ENCODE results near the gene POU2F1. TPM values are rescaled to one million over a fixed set of nuclear protein-coding genes. Genes with fewer than 3 reads are reported as not detected.
"Not testable (repeated sequence)": the region's sequence is repeated elsewhere in the genome, so short reads cannot be mapped to it uniquely, and the experiment has no call there.

POU2F1 gene
- total RNA-seq, 4 donors from 2014 or later = 14.0 to 45.5 (median 19.8) TPM

- Histone ChIP-seq H3K4me3 (replicated peaks in 1 of 3) (no peak overlapping the region), H3K27ac (no peak overlapping the region), H3K4me1 (no peaks in the 10 kb centered on the region), H3K9me3 (no peaks in the 10 kb centered on the region), H3K27me3 (no peaks in the 10 kb centered on the region), H3K36me3 (no peaks in the 10 kb centered on the region)
- DNase-seq = no peak
- 83 to 85% methylated on average over 3 of the region's 3 CpGs for WGBS, 2 donors
- no peak for TF ChIP-seq POLR2A (IDR thresholded peaks at IDR 0.05)
- TF ChIP-seq, protein P1, sequence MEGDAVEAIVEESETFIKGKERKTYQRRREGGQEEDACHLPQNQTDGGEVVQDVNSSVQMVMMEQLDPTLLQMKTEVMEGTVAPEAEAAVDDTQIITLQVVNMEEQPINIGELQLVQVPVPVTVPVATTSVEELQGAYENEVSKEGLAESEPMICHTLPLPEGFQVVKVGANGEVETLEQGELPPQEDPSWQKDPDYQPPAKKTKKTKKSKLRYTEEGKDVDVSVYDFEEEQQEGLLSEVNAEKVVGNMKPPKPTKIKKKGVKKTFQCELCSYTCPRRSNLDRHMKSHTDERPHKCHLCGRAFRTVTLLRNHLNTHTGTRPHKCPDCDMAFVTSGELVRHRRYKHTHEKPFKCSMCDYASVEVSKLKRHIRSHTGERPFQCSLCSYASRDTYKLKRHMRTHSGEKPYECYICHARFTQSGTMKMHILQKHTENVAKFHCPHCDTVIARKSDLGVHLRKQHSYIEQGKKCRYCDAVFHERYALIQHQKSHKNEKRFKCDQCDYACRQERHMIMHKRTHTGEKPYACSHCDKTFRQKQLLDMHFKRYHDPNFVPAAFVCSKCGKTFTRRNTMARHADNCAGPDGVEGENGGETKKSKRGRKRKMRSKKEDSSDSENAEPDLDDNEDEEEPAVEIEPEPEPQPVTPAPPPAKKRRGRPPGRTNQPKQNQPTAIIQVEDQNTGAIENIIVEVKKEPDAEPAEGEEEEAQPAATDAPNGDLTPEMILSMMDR (IDR thresholded peaks at IDR 0.05) = no peak
- intact Hi-C loops (cut with DNase I) = no loop called here
Measured at GRCh38 chr1:167200749-167201148, 19.9 kb upstream of the POU2F1 start.

DNA sequence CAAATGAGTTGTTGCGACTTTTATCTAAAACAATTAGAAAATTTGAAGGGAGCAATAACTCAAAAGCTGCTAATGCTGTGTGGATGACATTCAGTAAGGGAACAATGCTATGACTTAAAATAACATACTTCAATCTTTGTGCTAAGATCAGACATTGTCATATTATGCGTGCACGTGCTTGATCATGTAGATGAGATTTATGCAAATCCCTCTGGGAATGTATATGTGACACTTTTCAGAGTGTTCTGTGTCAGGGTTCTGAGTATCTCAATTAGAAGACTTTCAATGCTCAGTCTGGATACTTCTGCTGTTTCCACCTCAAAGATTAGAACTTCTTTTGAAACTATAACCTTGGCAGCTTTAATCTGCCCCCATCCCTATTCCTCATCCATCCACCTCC lies 18.6 kb upstream of the POU2F1 start:
- Histone ChIP-seq H3K27me3 (no peaks in the 10 kb centered on the region), H3K36me3 (no peaks in the 10 kb centered on the region), H3K27ac (no peak overlapping the region), H3K4me1 (no peaks in the 10 kb centered on the region), H3K9me3 (no peaks in the 10 kb centered on the region), H3K4me3 (replicated peaks in 1 of 3) (no peak overlapping the region)
- no peak for DNase-seq
- TF ChIP-seq, protein P1 (IDR thresholded peaks at IDR 0.05) = no peak
- TF ChIP-seq POLR2A (IDR thresholded peaks at IDR 0.05) = no peak
- WGBS, 2 donors = 83 to 96% methylated on average over 3 of the region's 3 CpGs
- intact Hi-C loops (cut with DNase I) = no loop called here

GRCh38 chr1:167205306-167206050 lies 15.2 kb upstream of the POU2F1 start:
- intact Hi-C loops (cut with DNase I); H3K36me3 ChIP-seq; H3K27ac ChIP-seq; H3K27me3 ChIP-seq; DNase-seq; H3K9me3 ChIP-seq; H3K4me3 ChIP-seq (replicated peaks in 1 of 3); H3K4me1 ChIP-seq: not testable (repeated sequence)
- 85 to 94% methylated on average over 4 to 5 of the region's 6 CpGs for WGBS, 2 donors

GRCh38 chr1:167206166-167206835 lies 14.4 kb upstream of the POU2F1 start:
- intact Hi-C loops (cut with DNase I) = no loop called here
- Histone ChIP-seq H3K27me3 (no peaks in the 10 kb centered on the region), H3K27ac (no peak overlapping the region), H3K4me1 (no peaks in the 10 kb centered on the region), H3K4me3 (replicated peaks in 1 of 3) (no peak overlapping the region), H3K9me3 (no peaks in the 10 kb centered on the region), H3K36me3 (no peaks in the 10 kb centered on the region)
- TF ChIP-seq, protein P1 (IDR thresholded peaks at IDR 0.05) = no peak
- no peak for TF ChIP-seq POLR2A (IDR thresholded peaks at IDR 0.05)
- WGBS, 2 donors = 88 to 89% methylated on average over 3 of the region's 3 CpGs
- DNase-seq = no peak

GRCh38 chr1:167207940-167208623 lies 12.6 kb upstream of the POU2F1 start:
- WGBS, 2 donors = 59 to 62% methylated on average over 6 of the region's 6 CpGs
- no peaks in the 10 kb centered on the region for H3K9me3 ChIP-seq
- no peaks in the 10 kb centered on the region for H3K36me3 ChIP-seq
- H3K27me3 ChIP-seq = no peaks in the 10 kb centered on the region
- DNase-seq = no peak
- no peaks in the 10 kb centered on the region for H3K4me1 ChIP-seq
- no peak overlapping the region for H3K4me3 ChIP-seq (replicated peaks in 1 of 3)
- H3K27ac ChIP-seq = no peak overlapping the region
- intact Hi-C loops (cut with DNase I) = no loop called here
- TF ChIP-seq, protein P1 (IDR thresholded peaks at IDR 0.05) = no peak
- TF ChIP-seq POLR2A (IDR thresholded peaks at IDR 0.05) = no peak

Data from thyroid gland (tissue), 4 donors.